Activated naive CD4-positive, alpha-beta T cell treated with anti-CD3 and anti-CD28 coated beads, Interleukin-2, amount 50 U/mL, for 72 hours (primary cell): Measurements from ENCODE around the gene SLF2. TPM values are rescaled to one million over a fixed set of nuclear protein-coding genes. Genes with fewer than 3 reads are reported as not detected.

Source experiments
- ATAC-seq, 2 donors: fragments of 150-1000 bp; cut with Tn5 transposase; 2 replicates each; pipeline ENCODE4 v1.10.0; 2021; ENCODE audit warnings: mild to moderate bottlenecking in 2 of 2, moderate library complexity in 2 of 2
- DNase-seq, 2 donors: peaks; one replicate each; pipeline ENCODE4 v3.0.0; 2021 to 2022; ENCODE audit warnings: low spot score in 2 of 2
- H3K27ac Mint-ChIP-seq, 2 donors: one replicate each; pipeline ENCODE4 v1.8.0; 2022; ENCODE audit warnings: mild to moderate bottlenecking in 2 of 2, mixed read lengths in 2 of 2
- H3K36me3 Mint-ChIP-seq, 2 donors: one replicate each; pipeline ENCODE4 v1.8.0; 2022; ENCODE audit warnings: mixed read lengths in 2 of 2
- H3K9me3 Mint-ChIP-seq, 2 donors: one replicate each; pipeline ENCODE4 v1.8.0; 2022; ENCODE audit warnings: mixed read lengths in 2 of 2
- total RNA-seq, 2 donors: library from RNA; stranded (reverse); gene quantifications; one replicate each; pipeline ENCODE4 v1.2.3, GENCODE V29; 2022

Gene SLF2
- total RNA-seq, 2 donors from 2014 or later: 34.8 to 67.1 TPM

GRCh38 chr10:100995181-100995580, 82.4 kb downstream of the SLF2 start:
- H3K9me3 Mint-ChIP-seq: no peaks in the 10 kb centered on the region
- H3K36me3 Mint-ChIP-seq: peaks cover 10 to 20% of the 10 kb centered on the region in 2 donors
- ATAC-seq: no peak
- H3K27ac Mint-ChIP-seq: peak overlapping the region; percentile 59 to 80
- DNase-seq: no peak

- peak overlapping the region; percentile 59 to 85 for H3K27ac Mint-ChIP-seq
- H3K9me3 Mint-ChIP-seq: no peaks in the 10 kb centered on the region
- H3K36me3 Mint-ChIP-seq: peaks cover 0 to 6% of the 10 kb centered on the region in 2 donors
- DNase-seq: peak in 1 of 2 donors; percentile 51
- peak; percentile 22 to 48 for ATAC-seq
Measured at GRCh38 chr10:100996678-100997359, 84.1 kb downstream of the SLF2 start.

DNA sequence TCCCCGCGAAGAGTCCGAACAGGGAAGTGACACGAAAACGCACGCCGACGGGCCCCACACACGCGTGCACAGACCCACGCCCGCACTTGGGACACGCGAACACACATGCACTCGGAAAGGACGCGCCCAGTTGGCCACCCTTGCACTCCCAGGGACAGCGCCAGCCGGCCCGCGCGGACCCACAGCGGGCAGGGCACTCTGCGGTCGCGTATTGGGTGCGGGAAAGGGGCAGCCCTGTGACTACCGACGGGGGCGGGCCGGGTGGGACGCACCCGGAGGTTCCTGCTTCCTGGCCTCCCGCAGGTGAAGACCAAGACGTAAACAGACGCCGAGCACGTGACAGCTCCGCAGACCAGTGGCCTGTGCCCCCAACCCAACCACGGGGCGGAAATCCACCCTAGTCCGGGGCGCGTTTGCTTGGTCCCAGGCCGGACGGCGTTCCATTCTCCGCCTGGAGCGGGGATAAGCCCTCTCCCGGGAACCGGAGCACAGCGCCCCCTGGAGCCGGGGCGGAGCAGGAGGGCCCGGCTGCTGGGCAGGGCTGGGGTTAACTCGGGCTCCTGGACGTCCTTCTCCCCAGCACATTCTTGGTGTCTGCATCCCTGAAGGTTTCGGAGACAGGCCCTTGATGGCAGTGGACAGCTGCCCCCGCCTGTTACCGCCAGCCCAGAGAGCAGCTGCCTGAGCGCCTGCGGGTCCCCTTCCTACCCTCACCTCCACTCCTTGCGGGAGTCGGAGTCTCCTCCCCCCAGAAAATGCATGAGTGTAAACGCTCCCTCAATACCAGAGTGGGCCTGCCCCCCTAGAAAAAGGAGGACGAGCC, 84.8 kb downstream of the SLF2 start:
- peak overlapping the region; percentile 59 to 72 for H3K27ac Mint-ChIP-seq
- peak; percentile 84 to 86 for DNase-seq
- peaks cover 0 to 6% of the 10 kb centered on the region in 2 donors for H3K36me3 Mint-ChIP-seq
- ATAC-seq: peak; percentile 55 to 67
- H3K9me3 Mint-ChIP-seq: no peaks in the 10 kb centered on the region

- Mint-ChIP-seq H3K9me3 (no peaks in the 10 kb centered on the region), H3K36me3 (peaks cover 0 to 6% of the 10 kb centered on the region in 2 donors), H3K27ac (peak overlapping the region; percentile 59 to 80)
- peak; percentile 43 to 51 for ATAC-seq
- peak; percentile 67 to 75 for DNase-seq
Measured at GRCh38 chr10:100998183-100998990, 85.6 kb downstream of the SLF2 start.

GRCh38 chr10:100998991-100999741, 86.4 kb downstream of the SLF2 start:
- peak; percentile 84 for DNase-seq
- H3K36me3 Mint-ChIP-seq: peaks cover 0 to 6% of the 10 kb centered on the region in 2 donors
- peak; percentile 62 to 67 for ATAC-seq
- no peaks in the 10 kb centered on the region for H3K9me3 Mint-ChIP-seq
- H3K27ac Mint-ChIP-seq: peak overlapping the region; percentile 59 to 80

- Mint-ChIP-seq H3K27ac (peak within 1 kb of the TSS; percentile 59 to 80), H3K36me3 (peaks cover 0 to 1% of the 10 kb centered on the region in 2 donors), H3K9me3 (no peaks in the 10 kb centered on the region)
- ATAC-seq (no peak), DNase-seq (no peak)
Measured at GRCh38 chr10:100999742-101000126, 87.0 kb downstream of the SLF2 start, which contains the start of gene LZTS2. LZTS2 (plus strand) TSS chr10:100999808; CDS start chr10:101002539, 2,731 bp downstream.

DNA sequence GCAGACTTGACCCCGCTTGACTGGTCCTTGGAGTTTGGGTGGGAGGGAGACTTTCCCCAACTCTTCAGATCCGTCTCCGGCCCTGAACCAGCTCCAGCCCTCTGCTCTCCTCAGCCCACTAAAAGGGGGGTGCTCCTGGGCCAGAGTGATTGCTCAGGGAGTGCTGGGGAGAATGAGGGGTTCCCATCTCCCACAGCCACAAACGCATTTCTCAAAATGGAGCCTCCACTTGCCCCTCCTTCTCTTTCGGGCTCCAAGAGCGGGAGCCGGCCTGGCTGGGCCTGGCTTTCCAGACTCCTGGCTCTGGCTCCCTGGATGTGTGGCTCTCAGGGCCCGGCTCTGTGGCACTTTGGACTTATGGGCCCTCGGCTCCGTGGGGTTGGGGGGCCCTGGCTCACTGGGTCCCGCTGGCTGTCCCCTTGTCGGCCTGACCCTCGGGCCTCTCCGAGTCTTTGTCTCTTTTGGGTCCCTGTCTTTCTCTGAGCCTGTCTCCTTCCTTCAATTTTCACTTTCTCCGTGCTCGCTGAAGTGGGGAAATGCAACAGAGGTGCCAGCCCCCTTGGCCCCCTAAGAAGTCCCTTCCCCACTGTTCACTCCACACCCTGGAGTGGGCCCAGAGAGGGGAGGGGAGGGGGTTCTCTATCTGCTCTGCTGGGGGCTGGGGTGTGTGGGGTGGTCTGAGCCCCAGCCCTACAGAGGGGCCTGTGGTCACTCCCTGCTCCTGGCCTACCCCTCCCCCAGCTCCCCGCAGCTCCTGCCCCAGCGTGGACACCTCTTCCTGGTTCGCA, 87.6 kb downstream of the SLF2 start:
- no peak for DNase-seq
- H3K9me3 Mint-ChIP-seq: no peaks in the 10 kb centered on the region
- no peak overlapping the region for H3K27ac Mint-ChIP-seq
- H3K36me3 Mint-ChIP-seq: no peaks in the 10 kb centered on the region
- no peak for ATAC-seq

DNA sequence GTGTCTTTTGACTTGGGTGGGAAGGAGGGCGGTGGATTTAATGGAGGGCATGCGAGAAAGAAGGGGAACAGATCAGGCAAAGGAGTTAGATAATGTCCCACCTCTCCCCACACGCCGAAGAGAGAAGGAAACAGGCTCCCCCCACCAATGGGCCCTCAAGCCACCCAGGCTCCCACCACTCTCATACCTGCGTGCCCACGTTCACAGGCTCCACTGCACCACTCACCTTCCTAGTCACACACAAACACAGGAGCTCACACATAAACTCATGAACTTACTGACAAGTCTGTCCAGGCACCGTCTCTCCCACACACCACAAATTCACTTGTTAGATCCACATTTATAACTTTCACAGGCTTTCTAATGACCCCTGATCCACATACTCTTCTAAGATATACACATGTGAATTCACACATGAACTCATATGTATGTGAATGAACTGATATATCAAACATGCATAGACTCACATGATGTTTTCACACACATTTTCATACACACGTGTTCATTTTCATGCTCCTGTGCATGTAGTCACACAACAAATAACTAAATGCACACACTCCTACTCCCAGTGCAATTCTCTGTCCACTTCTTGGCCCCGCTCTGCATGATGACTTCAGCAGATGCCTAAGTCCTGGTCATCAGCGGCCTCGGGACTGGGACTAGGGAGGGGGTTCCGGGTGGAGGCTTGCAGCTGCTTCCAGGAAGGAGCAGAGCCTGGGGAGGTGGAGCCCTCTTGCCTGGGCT, 88.3 kb downstream of the SLF2 start:
- no peak overlapping the region for H3K27ac Mint-ChIP-seq
- H3K9me3 Mint-ChIP-seq: no peaks in the 10 kb centered on the region
- ATAC-seq: no peak
- DNase-seq: no peak
- no peaks in the 10 kb centered on the region for H3K36me3 Mint-ChIP-seq

GRCh38 chr10:101001659-101002035, 88.9 kb downstream of the SLF2 start:
- Mint-ChIP-seq H3K36me3 (no peaks in the 10 kb centered on the region), H3K27ac (no peak overlapping the region), H3K9me3 (no peaks in the 10 kb centered on the region)
- ATAC-seq: no peak
- no peak for DNase-seq

GRCh38 chr10:101002456-101002855, 89.7 kb downstream of the SLF2 start:
- ATAC-seq (no peak), DNase-seq (no peak)
- H3K36me3 Mint-ChIP-seq: no peaks in the 10 kb centered on the region
- H3K9me3 Mint-ChIP-seq: no peaks in the 10 kb centered on the region
- H3K27ac Mint-ChIP-seq: no peak overlapping the region

- no peaks in the 10 kb centered on the region for H3K36me3 Mint-ChIP-seq
- H3K9me3 Mint-ChIP-seq: no peaks in the 10 kb centered on the region
- no peak for DNase-seq
- H3K27ac Mint-ChIP-seq: no peak overlapping the region
- ATAC-seq: no peak
Measured at GRCh38 chr10:101003639-101004206, 91.0 kb downstream of the SLF2 start.

DNA sequence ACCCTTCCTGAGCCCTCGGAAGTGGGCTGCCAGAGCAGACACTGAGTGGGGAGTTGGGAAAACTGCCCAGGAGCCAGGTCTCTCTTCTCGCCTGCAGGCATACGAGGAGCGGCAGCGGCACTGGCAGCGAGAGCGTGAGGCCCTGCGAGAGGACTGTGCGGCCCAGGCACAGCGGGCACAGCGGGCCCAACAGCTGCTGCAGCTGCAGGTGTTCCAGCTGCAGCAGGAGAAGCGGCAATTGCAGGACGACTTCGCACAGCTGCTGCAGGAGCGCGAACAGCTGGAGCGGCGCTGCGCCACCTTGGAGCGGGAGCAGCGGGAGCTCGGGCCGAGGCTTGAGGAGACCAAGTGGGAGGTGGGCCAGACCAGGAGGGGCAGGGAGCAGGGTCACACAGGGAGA, 92.6 kb downstream of the SLF2 start:
- Mint-ChIP-seq H3K27ac (no peak overlapping the region), H3K36me3 (no peaks in the 10 kb centered on the region), H3K9me3 (no peaks in the 10 kb centered on the region)
- ATAC-seq (no peak), DNase-seq (no peak)

DNA sequence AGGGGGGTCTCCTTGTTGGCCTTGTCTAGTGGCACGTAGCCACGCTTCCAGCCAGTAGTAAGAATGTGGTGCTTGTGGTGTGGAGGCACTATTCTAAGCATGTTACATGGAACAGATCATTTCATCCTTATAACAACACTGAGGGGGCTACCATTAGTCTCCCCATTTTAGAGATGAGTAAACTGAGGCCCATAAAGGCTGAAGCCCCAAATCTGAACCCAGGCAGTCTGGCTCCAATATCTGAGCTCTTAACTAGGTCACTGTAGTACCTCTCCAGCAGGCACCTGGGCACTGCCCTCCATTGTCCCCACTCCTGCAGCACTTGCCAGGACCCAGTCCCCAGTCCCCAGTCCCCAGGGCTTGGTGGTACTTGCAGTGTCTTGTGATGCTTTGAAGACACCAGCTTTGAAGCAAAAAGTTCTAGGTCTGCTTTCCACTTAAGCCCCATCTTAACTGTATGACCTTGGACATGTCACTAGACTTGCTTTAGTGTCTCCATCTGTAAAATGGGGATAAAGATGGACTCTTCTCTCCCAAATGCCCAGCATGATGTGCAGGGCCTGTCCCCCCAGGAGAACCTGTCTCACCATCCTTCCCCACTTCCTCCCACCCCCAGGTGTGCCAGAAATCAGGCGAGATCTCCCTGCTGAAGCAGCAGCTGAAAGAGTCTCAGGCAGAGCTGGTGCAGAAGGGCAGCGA, 93.3 kb downstream of the SLF2 start:
- Mint-ChIP-seq H3K27ac (no peak overlapping the region), H3K9me3 (no peaks in the 10 kb centered on the region), H3K36me3 (no peaks in the 10 kb centered on the region)
- DNase-seq (no peak), ATAC-seq (no peak)

DNA sequence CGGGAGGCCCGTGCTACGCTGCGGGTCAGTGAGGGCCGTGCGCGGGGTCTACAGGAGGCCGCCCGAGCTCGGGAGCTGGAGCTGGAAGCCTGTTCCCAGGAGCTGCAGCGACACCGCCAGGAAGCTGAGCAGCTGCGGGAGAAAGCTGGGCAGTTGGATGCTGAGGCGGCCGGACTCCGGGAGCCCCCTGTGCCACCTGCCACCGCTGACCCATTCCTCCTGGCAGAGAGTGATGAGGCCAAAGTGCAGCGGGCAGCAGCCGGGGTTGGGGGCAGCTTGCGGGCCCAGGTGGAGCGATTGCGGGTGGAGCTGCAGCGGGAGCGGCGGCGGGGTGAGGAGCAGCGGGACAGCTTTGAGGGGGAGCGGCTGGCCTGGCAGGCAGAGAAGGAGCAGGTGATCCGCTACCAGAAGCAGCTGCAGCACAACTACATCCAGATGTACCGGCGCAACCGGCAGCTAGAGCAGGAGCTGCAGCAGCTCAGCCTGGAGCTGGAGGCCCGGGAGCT, 93.9 kb downstream of the SLF2 start:
- H3K9me3 Mint-ChIP-seq: no peaks in the 10 kb centered on the region
- H3K27ac Mint-ChIP-seq: no peak overlapping the region
- ATAC-seq: no peak
- no peaks in the 10 kb centered on the region for H3K36me3 Mint-ChIP-seq
- DNase-seq: no peak
